Cardiac fibroblast (primary cell): ENCODE data around the gene MBD2.
"Not testable (repeated sequence)": the region's sequence is repeated elsewhere in the genome, so short reads cannot be mapped to it uniquely, and the experiment has no call there.

Experiments used
- DNase-seq, 2 donors: peaks; one replicate each; pipeline versions ENCODE4 v3.0.0 to v3.0.0-alpha.2; 2010; ENCODE audit warnings: low read depth in 2 of 2
- H3K4me3 ChIP-seq, 2 donors: replicated peaks in 1 of 2; 1 replicate in 1 of 2; 2 replicates in 1 of 2; pipeline ENCODE4 v1.5.1; 2011; ENCODE audit warnings: low read depth in 2 of 2, low read length in 2 of 2, mild to moderate bottlenecking in 2 of 2, moderate library complexity in 1 of 2
- CTCF ChIP-seq: IDR thresholded peaks from one replicate; pipeline ENCODE4 v1.5.1; 2011; ENCODE audit warnings: low read depth, mild to moderate bottlenecking, low read length, inconsistent platforms

Gene MBD2

GRCh38 chr18:54215069-54215468 lies 9.4 kb downstream of the MBD2 start:
- DNase-seq, result peak; percentile 55 to 73
- no peak overlapping the region for H3K4me3 ChIP-seq

GRCh38 chr18:54210463-54210862 lies 14.0 kb downstream of the MBD2 start:
- TF ChIP-seq CTCF, result no peak
- no peak for DNase-seq

More at GRCh38 chr18:54215069-54215468, 9.4 kb downstream of the MBD2 start:
- no peak for TF ChIP-seq CTCF

GRCh38 chr18:54209471-54210180 lies 14.8 kb downstream of the MBD2 start:
- TF ChIP-seq CTCF, result no peak
- DNase-seq, result peak; percentile 16 to 50
- H3K4me3 ChIP-seq, result no peak overlapping the region

More at GRCh38 chr18:54210463-54210862, 14.0 kb downstream of the MBD2 start:
- H3K4me3 ChIP-seq, result no peak overlapping the region

- TF ChIP-seq CTCF, result no peak
- DNase-seq, result peak in 1 of 2 donors; percentile 8
- no peak overlapping the region for H3K4me3 ChIP-seq
Observed at GRCh38 chr18:54206447-54206846, 18.0 kb downstream of the MBD2 start.

GRCh38 chr18:54205959-54206358 lies 18.5 kb downstream of the MBD2 start:
- DNase-seq, result peak; percentile 17 to 38
- no peak for TF ChIP-seq CTCF
- no peak overlapping the region for H3K4me3 ChIP-seq

GRCh38 chr18:54205448-54205847 lies 19.0 kb downstream of the MBD2 start:
- H3K4me3 ChIP-seq, DNase-seq: not testable (repeated sequence)

GRCh38 chr18:54204883-54205282 lies 19.6 kb downstream of the MBD2 start:
- TF ChIP-seq CTCF, result no peak
- no peak for DNase-seq
- no peak overlapping the region for H3K4me3 ChIP-seq
